HG03025 (cell line): ENCODE data around the gene PLEKHM2.

Experiments
- ATAC-seq: cut with Tn5 transposase; IDR thresholded peaks from one replicate; pipeline ENCODE4 v1.9.1; 2021; ENCODE audit warnings: mild to moderate bottlenecking, moderate library complexity; ENCODE audit not compliant: unreplicated experiment, low FRiP score

Gene PLEKHM2

DNA sequence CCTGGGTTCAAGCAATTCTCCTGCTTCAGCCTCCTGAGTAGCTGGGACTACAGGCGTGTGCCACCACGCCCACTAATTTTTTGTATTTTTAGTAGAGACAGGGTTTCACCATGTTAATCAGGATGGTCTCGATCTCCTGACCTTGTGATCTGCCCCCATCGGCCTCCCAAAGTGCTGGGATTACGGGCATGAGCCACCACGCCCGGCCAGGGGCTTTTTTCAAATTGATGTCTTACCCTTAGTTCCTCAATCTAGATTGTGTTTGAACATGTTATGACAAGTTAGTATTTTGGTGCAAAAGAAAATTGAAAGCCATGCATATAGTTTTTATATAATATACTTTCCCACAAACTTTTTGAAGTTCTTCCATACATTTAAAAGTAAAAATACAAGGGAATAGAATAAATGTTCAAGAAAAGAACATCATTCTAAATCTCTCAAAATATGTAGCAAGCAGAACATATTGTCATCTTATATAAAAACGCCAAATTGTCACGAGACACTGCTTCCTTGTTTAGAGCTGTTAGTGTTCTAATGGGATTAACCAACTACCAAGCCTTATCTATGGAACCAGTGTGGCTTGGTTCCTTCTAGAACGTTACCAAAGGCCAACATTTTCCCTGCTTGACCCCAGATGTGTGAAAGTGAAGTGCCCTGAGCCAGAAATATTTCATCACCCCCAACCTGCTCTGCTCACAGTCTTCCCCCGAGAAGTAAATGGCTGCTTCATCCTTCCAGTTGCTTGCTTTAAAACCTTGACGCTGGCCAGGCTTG is 9.5 kb upstream of the PLEKHM2 start:
- no peak for ATAC-seq

- no peak for ATAC-seq
Observed at GRCh38 chr1:15676010-15676409, 8.1 kb upstream of the PLEKHM2 start.

DNA sequence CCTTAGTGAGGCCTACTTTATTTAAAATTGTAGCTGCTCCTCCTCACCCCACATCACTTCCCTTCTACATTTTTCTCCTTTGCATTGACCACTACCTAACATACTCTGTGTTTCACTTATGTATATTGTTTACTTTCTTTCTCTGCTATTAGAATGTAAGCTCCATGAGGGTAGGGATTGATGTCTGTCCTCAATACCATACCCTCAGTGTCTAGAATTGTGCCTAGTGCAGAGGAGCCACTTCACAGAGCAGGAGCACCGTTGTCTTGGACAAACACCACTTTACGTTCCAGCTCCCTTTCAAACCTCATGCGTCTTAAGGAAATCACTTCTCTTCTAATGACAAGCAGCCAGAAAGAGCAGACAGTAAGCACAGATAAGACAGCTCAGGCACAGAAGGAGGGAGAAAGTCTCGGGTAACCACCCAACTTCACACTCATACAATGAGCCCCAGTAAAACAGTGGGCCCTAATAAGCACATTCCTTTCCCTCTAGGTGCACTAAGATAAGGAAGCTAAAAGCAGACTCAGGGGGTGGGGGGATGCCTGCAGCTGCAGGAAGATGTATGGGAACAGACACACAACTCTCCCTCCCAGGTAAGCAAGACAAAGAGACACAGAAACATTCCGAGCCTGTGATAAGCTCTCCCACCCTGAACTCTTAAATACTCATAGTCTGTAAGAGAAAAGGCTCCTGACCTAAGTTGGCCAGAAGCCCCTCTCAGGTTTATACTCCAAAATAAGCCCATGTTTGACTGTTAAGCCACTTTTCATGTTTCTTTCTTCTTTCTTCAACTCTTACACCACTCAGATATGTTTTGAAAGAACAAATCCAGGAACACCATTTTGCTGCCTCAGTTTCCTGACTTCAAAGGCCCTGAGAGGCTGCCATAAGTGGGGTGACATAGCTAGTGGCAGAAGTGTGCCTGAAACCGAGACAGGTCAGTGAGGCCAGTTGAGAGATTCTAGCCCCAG is 7.1 kb upstream of the PLEKHM2 start:
- ATAC-seq = no peak

DNA sequence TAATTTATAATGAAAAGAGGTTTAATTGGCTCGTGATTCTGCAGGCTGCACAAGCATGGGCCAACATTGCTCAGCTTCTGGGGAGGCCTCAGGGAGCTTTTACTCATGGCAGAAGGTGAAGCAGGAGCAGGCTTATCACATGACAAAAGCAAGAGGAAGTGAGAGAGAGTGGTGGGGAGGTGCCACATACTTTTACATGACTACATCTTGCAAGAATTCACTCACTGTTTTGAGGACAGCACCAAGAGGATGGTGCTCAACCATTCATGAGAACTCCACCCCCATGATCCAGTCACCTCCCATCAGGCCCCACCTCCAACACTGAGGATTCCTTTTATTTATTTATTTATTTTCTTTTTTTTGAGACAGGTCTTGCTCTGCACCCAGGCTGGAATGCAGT is 5.5 kb upstream of the PLEKHM2 start:
- no peak for ATAC-seq

GRCh38 chr1:15680131-15680530 is 4.0 kb upstream of the PLEKHM2 start:
- ATAC-seq = no peak

DNA sequence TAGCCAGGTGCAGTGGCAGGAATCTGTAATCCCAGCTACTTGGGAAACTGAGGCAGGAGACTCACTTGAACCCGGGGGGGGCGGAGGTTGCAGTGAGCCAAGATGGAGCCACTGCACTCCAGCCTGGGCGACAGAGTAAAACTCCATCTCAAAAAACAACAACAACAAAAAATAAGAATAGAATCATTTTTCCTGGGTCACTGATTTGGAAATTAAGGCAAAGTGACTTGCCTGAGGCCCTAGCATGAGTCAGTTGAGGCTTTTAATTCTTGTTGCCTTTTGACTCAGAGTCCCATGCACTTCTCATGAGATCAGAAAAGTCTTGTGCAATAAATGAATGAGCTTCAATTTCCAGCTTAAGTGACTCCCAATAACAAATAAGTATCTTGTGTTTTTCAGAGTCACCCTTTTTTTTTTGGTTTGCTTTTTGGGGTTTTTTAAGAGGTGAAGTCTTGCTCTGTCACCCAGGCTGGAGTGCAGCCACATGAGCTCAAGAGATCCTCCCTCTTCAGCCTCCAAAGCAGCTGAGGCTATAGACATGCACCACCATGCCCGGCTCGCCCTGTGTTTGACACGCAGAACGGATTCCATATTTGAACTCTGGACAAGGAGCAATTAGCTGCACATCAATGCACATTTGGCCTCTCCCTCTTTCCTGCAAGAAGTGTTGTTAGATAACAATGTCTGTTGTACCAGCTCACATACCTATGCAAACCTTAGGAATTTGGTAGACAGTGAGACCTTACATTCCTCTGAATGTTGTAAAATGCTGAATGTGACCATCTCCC is 3.4 kb upstream of the PLEKHM2 start:
- ATAC-seq = no peak

- ATAC-seq = no peak
Observed at GRCh38 chr1:15681349-15682292, 2.5 kb upstream of the PLEKHM2 start.

DNA sequence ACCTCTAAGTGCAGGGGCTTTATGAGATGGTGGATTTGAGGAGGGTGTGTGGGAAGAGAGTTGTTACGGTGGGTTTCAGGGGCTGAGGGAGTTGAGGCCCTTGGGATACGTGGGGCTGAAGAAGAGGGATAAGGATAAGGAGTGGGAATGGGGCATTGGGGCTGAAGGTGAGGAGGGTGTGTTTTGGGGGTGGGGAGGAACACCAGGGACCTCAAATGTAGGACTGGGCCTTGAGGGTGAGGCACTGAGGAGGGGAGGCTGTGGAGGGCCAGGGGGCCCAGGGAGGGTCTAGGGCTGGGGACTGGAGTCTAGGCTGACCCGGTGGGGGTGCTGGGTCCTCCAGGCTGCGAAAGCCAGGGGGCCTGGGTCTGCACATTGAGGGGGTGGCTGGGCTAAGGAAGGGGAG is 1.2 kb upstream of the PLEKHM2 start:
- ATAC-seq = no peak

DNA sequence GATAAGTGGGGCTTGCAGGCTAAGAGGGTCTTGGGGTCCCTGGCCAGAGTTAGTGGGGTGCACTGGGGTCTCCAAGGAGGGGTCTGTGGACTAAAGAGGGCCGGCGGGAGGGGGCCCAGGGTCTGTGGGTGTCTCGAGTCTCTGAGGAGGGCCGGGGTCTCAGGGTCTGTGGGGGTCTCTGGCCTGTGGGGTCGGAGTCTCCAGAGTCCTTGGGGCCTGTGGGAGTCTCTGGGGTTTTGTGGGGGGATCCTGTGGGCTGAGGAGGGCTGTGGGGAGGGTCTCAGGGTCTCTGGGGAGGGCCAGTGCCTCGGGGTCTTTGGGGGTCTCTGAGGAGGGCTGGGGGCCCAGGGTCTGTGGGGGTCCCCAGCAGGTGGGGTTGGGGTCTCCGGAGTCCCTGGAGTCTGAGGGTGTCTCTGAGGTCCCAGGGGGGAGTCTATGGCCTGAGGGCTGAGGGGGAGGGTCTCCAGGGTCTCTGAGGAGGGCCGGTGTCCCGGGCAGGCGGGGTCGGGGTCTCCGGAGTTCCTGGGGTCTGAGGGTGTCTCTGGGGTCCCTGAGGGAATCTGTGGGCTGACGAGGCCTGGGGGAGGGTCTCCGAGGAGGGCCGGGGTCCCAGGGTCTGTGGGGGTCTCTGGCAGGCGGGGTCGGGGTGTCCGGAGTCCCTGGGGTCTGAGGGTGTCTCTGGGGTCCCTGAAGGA is 628 bp upstream of the PLEKHM2 start:
- ATAC-seq = no peak

GRCh38 chr1:15684468-15685291 is 560 bp downstream of the PLEKHM2 start:
- ATAC-seq = no peak

DNA sequence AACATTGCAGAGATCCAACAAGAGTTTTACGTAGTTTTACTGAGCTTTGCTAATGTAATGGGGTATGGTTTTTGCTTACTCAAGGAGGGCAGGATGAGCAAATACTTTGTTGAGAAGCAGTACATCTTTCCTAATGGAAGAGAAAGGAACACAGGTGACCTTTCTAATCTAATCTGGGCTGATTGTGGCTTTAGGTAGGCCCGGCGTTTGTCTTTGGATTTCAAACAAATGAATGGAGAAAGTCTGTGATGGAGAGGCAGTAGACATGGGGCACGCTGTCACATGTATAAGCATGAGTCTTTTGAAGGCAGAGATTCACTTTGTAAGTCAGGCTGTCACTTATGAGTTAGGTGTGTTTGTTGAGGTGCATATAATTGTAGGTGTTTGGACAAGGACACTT is 1.7 kb downstream of the PLEKHM2 start:
- no peak for ATAC-seq

DNA sequence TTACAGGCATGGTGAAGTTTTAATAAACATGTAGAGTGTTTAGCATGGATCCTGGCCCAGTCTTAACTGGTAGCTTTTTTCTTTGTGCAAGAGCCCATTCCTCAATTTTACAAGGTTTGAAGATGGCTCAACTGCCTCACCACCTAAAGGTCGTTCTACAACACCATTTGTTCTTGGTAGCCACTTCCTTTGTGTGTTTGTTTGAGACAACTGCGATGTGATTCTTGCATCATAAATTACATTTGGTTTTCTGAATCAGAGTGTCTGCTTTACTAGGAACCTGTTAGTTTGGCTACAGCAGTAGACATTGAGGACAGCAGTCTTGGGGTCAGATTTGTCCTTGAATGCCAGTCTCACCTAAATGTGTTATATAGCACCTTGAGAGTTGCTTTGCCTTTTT is 3.3 kb downstream of the PLEKHM2 start:
- ATAC-seq = no peak

- no peak for ATAC-seq
Observed at GRCh38 chr1:15690317-15690716, 6.2 kb downstream of the PLEKHM2 start.

GRCh38 chr1:15691434-15692032 is 7.4 kb downstream of the PLEKHM2 start:
- no peak for ATAC-seq

GRCh38 chr1:15692121-15692682 is 8.1 kb downstream of the PLEKHM2 start:
- no peak for ATAC-seq

GRCh38 chr1:15693371-15693770 is 9.3 kb downstream of the PLEKHM2 start:
- no peak for ATAC-seq

GRCh38 chr1:15696956-15697521 is 12.9 kb downstream of the PLEKHM2 start:
- ATAC-seq = peak; percentile 59
